Heart left ventricle (tissue), 16 donors: ENCODE measurements around the gene CMIP. TPM values are rescaled to one million over a fixed set of nuclear protein-coding genes. Genes with fewer than 3 reads are reported as not detected.

Experiments used
- ATAC-seq, 4 donors: fragments of 200-7000 bp; cut with Tn5 transposase; one replicate each; pipeline ENCODE4 v1.9.1; 2020 to 2022; ENCODE audit warnings: moderate library complexity in 4 of 4, mild to moderate bottlenecking in 3 of 4, moderate number of reproducible peaks in 1 of 4
- DNase-seq, 5 donors: peaks; one replicate each; pipeline ENCODE4 v3.0.0-alpha.2; 2020
- H3K27ac ChIP-seq, 12 donors: fragments of 200-600 bp; sonication (generic) in 4 of 12; one replicate each; pipeline versions ENCODE4 v1.5.0 to v1.8.0; 2016 to 2022; ENCODE audit warnings: mild to moderate bottlenecking in 2 of 12
- H3K27me3 ChIP-seq, 9 donors: fragments of 200-600 bp; sonication (generic) in 2 of 9; one replicate each; pipeline versions ENCODE4 v1.5.1 to v1.8.0; 2016 to 2022; ENCODE audit warnings: mild to moderate bottlenecking in 3 of 9
- H3K36me3 ChIP-seq, 9 donors: fragments of 200-600 bp; sonication (generic) in 2 of 9; one replicate each; pipeline versions ENCODE4 v1.5.0 to v1.8.0; 2018 to 2022; ENCODE audit warnings: mild to moderate bottlenecking in 2 of 9
- H3K4me1 ChIP-seq, 12 donors: fragments of 200-600 bp; sonication (generic) in 4 of 12; one replicate each; pipeline versions ENCODE4 v1.5.0 to v1.8.0; 2016 to 2022; ENCODE audit warnings: mild to moderate bottlenecking in 3 of 12
- H3K4me3 ChIP-seq, 12 donors: fragments of 200-600 bp; sonication (generic) in 4 of 12; one replicate each; pipeline versions ENCODE4 v1.5.0 to v1.8.0; 2017 to 2022; ENCODE audit warnings: mild to moderate bottlenecking in 9 of 12, moderate library complexity in 4 of 12
- H3K9me3 ChIP-seq, 12 donors: fragments of 200-600 bp; sonication (generic) in 4 of 12; one replicate each; pipeline versions ENCODE4 v1.5.0 to v1.8.0; 2016 to 2022; ENCODE audit warnings: mild to moderate bottlenecking in 1 of 12
- CTCF ChIP-seq, 12 donors: fragments of 200-600 bp; sonication (generic) in 4 of 12; IDR thresholded peaks; one replicate each; pipeline versions ENCODE4 v1.5.0 to v1.8.0; 2018 to 2022; ENCODE audit warnings: antibody characterized with exemption in 12 of 12, mild to moderate bottlenecking in 5 of 12
- POLR2A ChIP-seq, 2 donors: fragments of 450-650 bp; IDR thresholded peaks; one replicate each; pipeline ENCODE4 v1.6.1; 2017; ENCODE audit warnings: antibody characterized with exemption in 2 of 2, mild to moderate bottlenecking in 2 of 2, moderate library complexity in 2 of 2
- WGBS, 4 donors: extraction: QIAGEN DNeasy Blood & Tissue Kit in 2 of 4; methylation state at CpG; one replicate each; pipeline versions ENCODE4 v1.1.5 to v1.1.7; 2013 to 2018; 5-methylcytosine and 5-hydroxymethylcytosine counted together
- intact Hi-C, 10 donors: fragments of 100-400 bp; cut with DNase I; formaldehyde crosslinking; loops; one replicate each; pipeline versions ENCODE4 v1.11.1 to v1.14.2; 2022
- polyA plus RNA-seq, 2 donors: library from polyadenylated mRNA; stranded (reverse); fragments of 200-250 nt; gene quantifications; one replicate each; pipeline ENCODE4 v1.2.3, GENCODE V29; 2013
- total RNA-seq, 9 donors: library from RNA; depleted of rRNA in 2 of 9; stranded (reverse); fragments of >200 nt in 2 of 9; fragmentation: NEBNext Ultra II Directional in 3 of 9; extraction: Animal tissue kit (Norgen Biotek cat#: 25700) in 3 of 9; gene quantifications; one replicate each; pipeline versions ENCODE4 v1.1.0 to v1.2.4, GENCODE V29; 2016 to 2023
- donor health status: ischemic (EF 13 %, LVEDD 7.1; RV severe dilation, severe dysfunction).
- donor health status: healthy with polysubstance abuse.
- donor health status: DM: no; HTN: yes; CAD: no.
- donor health status: DM: no; HTN: no; CAD: no.
- donor health status: ischemic (EF 25% LVEDD 6.9; RV normal size, moderate dysfunction).
- donor health status: ischemic (EF 25% LVEDD 5.7; RV mildly dilated, moderate dysfunction).
- donor health status: healthy.
- donor health status: DM: yes; HTN: yes; CAD: no.
- donor health status: ischemic (EF 35%, LVEDD 5.7; RV mildly dilated, moderate dysfunction).
- donor health status: nonischemic (EF 11% LVEDD 7.7; RV severe dilation, severe dysfunction).
- donor health status: DM: yes; HTN: yes; CAD: no.
- donor health status: PGD.
- donor health status: ischemic (EF 29% LVEDD 5.4; RV normal size, mild dysfunction).
- donor health status: nonischemic (EF 23%, LVEDD 6.1; RV moderate dilation, normal function).

The CMIP gene
- total and polyA plus RNA-seq, 11 donors, result 4.1 to 48.8 (median 10.6) TPM

- intact Hi-C loops, result loop anchor here in 3 of 10 donors (5.0 to 10.0 kb wide), 3 partner anchors 71 to 291 kb away; no protein-coding TSS in a partner anchor
- Histone ChIP-seq H3K27ac (peak overlapping the region in 3 of 12 donors; percentile 30 to 85 (median 47)), H3K36me3 (peaks cover 0 to 77% (median 22%) of the 10 kb centered on the region in 9 donors), H3K9me3 (no peaks in the 10 kb centered on the region), H3K27me3 (no peaks in the 10 kb centered on the region), H3K4me3 (no peak overlapping the region), H3K4me1 (peaks cover 0 to 36% (median 19%) of the 10 kb centered on the region in 12 donors)
- ATAC-seq, result peak in 2 of 4 donors; percentile 8 to 14
- TF ChIP-seq POLR2A (IDR thresholded peaks at IDR 0.05) (no peak), CTCF (IDR thresholded peaks at IDR 0.05) (no peak)
- DNase-seq, result peak in 1 of 5 donors; percentile 2
- 57 to 69% (median 60%) methylated on average over 10 of the region's 10 CpGs for WGBS, 4 donors
Observed at GRCh38 chr16:81695321-81696165, 250.9 kb downstream of the CMIP start.

- Histone ChIP-seq H3K27me3 (no peaks in the 10 kb centered on the region), H3K9me3 (no peaks in the 10 kb centered on the region), H3K36me3 (peaks cover 0 to 78% (median 23%) of the 10 kb centered on the region in 9 donors), H3K27ac (peak overlapping the region in 1 of 12 donors; percentile 85), H3K4me1 (peaks cover 0 to 36% (median 19%) of the 10 kb centered on the region in 12 donors), H3K4me3 (no peak overlapping the region)
- DNase-seq, result peak in 1 of 5 donors; percentile 63
- intact Hi-C loops, result loop anchor here in 3 of 10 donors (5.0 to 10.0 kb wide), 3 partner anchors 72 to 292 kb away; no protein-coding TSS in a partner anchor
- 68 to 89% (median 83%) methylated on average over 17 to 22 of the region's 22 CpGs for WGBS, 4 donors
- TF ChIP-seq POLR2A (IDR thresholded peaks at IDR 0.05), result no peak
- no peak for TF ChIP-seq CTCF (IDR thresholded peaks at IDR 0.05)
- peak in 3 of 4 donors; percentile 21 to 59 (median 37) for ATAC-seq
Observed at GRCh38 chr16:81696166-81696960, 251.8 kb downstream of the CMIP start.

DNA sequence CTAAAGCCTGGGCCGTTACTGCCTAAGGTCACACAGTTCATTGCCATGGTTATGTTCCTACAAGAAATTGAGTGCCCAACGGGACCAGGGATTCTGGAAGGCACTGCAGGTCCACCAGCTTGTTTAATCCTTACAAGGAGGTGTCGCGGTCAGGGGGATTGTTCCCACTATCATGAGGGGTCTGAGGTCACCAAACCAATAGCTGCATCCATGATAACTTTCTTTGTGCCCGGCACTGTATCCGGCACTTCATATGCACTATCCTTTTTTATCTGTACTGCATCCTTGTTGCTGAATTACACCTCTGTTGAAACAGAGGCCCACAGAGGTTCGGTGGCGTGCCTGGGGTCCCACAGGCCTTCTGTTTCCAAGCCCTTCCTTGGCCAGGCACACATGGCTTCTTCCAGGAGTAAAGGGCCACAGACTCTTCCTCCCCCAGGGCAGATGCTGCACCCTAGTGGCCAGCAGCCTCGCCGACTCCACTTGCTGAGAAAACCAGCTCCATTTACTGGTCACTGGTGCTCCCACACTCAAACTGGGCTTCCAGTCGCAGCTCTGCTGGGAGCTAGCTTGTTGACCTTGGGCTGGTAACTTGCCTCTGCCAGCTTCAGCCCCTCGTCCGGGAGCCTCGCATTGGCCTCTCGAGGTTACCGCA, 252.5 kb downstream of the CMIP start:
- H3K27ac ChIP-seq, result peak overlapping the region in 3 of 12 donors; percentile 27 to 46 (median 40)
- no peaks in the 10 kb centered on the region for H3K9me3 ChIP-seq
- H3K27me3 ChIP-seq, result no peaks in the 10 kb centered on the region
- peak in 3 of 5 donors; percentile 42 to 73 (median 52) for DNase-seq
- H3K36me3 ChIP-seq, result peaks cover 0 to 78% (median 25%) of the 10 kb centered on the region in 9 donors
- WGBS, 4 donors, result 78 to 85% (median 82%) methylated on average over 16 of the region's 16 CpGs
- ATAC-seq, result peak in 2 of 4 donors; percentile 49
- no peak overlapping the region for H3K4me3 ChIP-seq
- peaks cover 0 to 36% (median 19%) of the 10 kb centered on the region in 12 donors for H3K4me1 ChIP-seq
- intact Hi-C loops, result loop anchor here in 3 of 10 donors (5.0 to 10.0 kb wide), 3 partner anchors 72 to 292 kb away; no protein-coding TSS in a partner anchor
- TF ChIP-seq CTCF (IDR thresholded peaks at IDR 0.05) (peak; percentile 32 to 71 (median 58)), POLR2A (IDR thresholded peaks at IDR 0.05) (no peak)
